SKM-1 (cell line): ENCODE measurements around the gene ICOSLG.
"Not testable (repeated sequence)": the region's sequence is repeated elsewhere in the genome, so short reads cannot be mapped to it uniquely, and the experiment has no call there.

Experiments
- DNase-seq: peaks from one replicate; lab custom pipeline; 2025; ENCODE audit not compliant: unreplicated experiment; lab: John Stamatoyannopoulos, UW

ICOSLG gene

GRCh38 chr21:44227614-44228013, 13.1 kb downstream of the ICOSLG start:
- not testable (repeated sequence) for DNase-seq

- not testable (repeated sequence) for DNase-seq
Measured at GRCh38 chr21:44225605-44226004, 15.1 kb downstream of the ICOSLG start.

GRCh38 chr21:44223334-44223733, 17.4 kb downstream of the ICOSLG start:
- not testable (repeated sequence) for DNase-seq

- DNase-seq: not testable (repeated sequence)
Measured at GRCh38 chr21:44220674-44221073, 20.1 kb downstream of the ICOSLG start.

- DNase-seq: not testable (repeated sequence)
Measured at GRCh38 chr21:44218461-44218860, 22.3 kb downstream of the ICOSLG start.

GRCh38 chr21:44211978-44212377, 28.8 kb downstream of the ICOSLG start:
- DNase-seq: not testable (repeated sequence)

- DNase-seq: not testable (repeated sequence)
Measured at GRCh38 chr21:44211574-44211973, 29.2 kb downstream of the ICOSLG start.

GRCh38 chr21:44207860-44208646, 32.7 kb downstream of the ICOSLG start:
- DNase-seq: not testable (repeated sequence)

- DNase-seq: not testable (repeated sequence)
Measured at GRCh38 chr21:44206698-44207676, 33.8 kb downstream of the ICOSLG start.

- DNase-seq: not testable (repeated sequence)
Measured at GRCh38 chr21:44206187-44206586, 34.6 kb downstream of the ICOSLG start.

- not testable (repeated sequence) for DNase-seq
Measured at GRCh38 chr21:44202590-44203299, 38.0 kb downstream of the ICOSLG start.

GRCh38 chr21:44199997-44200396, 40.7 kb downstream of the ICOSLG start:
- not testable (repeated sequence) for DNase-seq

- DNase-seq: no peak
Measured at GRCh38 chr21:44199448-44199847, 41.3 kb downstream of the ICOSLG start.

- not testable (repeated sequence) for DNase-seq
Measured at GRCh38 chr21:44197156-44197516, 43.6 kb downstream of the ICOSLG start.

GRCh38 chr21:44196212-44197155, 44.3 kb downstream of the ICOSLG start:
- peak; percentile 32 for DNase-seq

- not testable (repeated sequence) for DNase-seq
Measured at GRCh38 chr21:44194888-44195287, 45.9 kb downstream of the ICOSLG start.

- not testable (repeated sequence) for DNase-seq
Measured at GRCh38 chr21:44194451-44194850, 46.3 kb downstream of the ICOSLG start.

GRCh38 chr21:44193108-44193507, 47.6 kb downstream of the ICOSLG start:
- DNase-seq: not testable (repeated sequence)

GRCh38 chr21:44190349-44191271, 50.1 kb downstream of the ICOSLG start:
- not testable (repeated sequence) for DNase-seq
